Motor neuron (in vitro differentiated cells): ENCODE measurements around the gene SLC39A7. TPM values are rescaled to one million over a fixed set of nuclear protein-coding genes. Genes with fewer than 3 reads are reported as not detected.
A peak's percentile ranks its signal among the peaks of the same experiment; 100 is the strongest.

Experiments
- ATAC-seq, 8 experiments: fragments of 200-7000 bp; cut with Tn5 transposase; replicated peaks in 6 of 8; 2 replicates each; pipeline ENCODE4 v1.8.0; 2021; ENCODE audit warnings: mild to moderate bottlenecking in 8 of 8, moderate library complexity in 8 of 8
- H3K27ac ChIP-seq, 2 donors: fragments of 250-450 bp; sonication (Bioruptor Pico); 2 replicates each; pipeline ENCODE4 v1.9.0; 2021; ENCODE audit warnings: antibody characterized with exemption in 2 of 2, mild to moderate bottlenecking in 2 of 2, moderate library complexity in 1 of 2
- H3K4me1 ChIP-seq, 2 donors: fragments of 250-450 bp; sonication (Bioruptor Pico); replicated peaks in 1 of 2; 2 replicates each; pipeline ENCODE4 v1.6.1; 2021; ENCODE audit warnings: antibody characterized with exemption in 2 of 2, mild to moderate bottlenecking in 2 of 2, moderate library complexity in 1 of 2
- H3K4me3 ChIP-seq, 5 donors: fragments of 250-450 bp; sonication (Bioruptor Pico); 2 replicates each; pipeline ENCODE4 v1.9.0; 2021; ENCODE audit warnings: antibody characterized with exemption in 5 of 5, mild to moderate bottlenecking in 5 of 5, moderate library complexity in 4 of 5
- WGBS, 10 experiments: fragments of 450-650 bp; shearing (Covaris generic); methylation state at CpG; one replicate each; pipeline ENCODE4 v1.0.0; 2022; 5-methylcytosine and 5-hydroxymethylcytosine counted together
- in situ Hi-C, 9 experiments: fragments of 400-800 bp; cut with MboI; loops; one replicate each; pipeline ENCODE4 v1.15.0; 2021; ENCODE audit warnings: low sequenced_read_pairs in 9 of 9, low pct_unique_long_range_greater_than_20kb in 2 of 9; ENCODE audit not compliant: unreplicated experiment in 9 of 9
- total RNA-seq, 8 experiments: library from RNA; unstranded; fragments of 300-600 nt; gene quantifications; 2 replicates each; pipeline versions ENCODE4 v1.2.3 to v1.2.4, GENCODE V29; 2022

The SLC39A7 gene
- total RNA-seq, 8 experiments from 2014 or later = 69.2 to 143 (median 132) TPM

- in situ Hi-C loops = no loop called here
- peak in 3 of 8 experiments; percentile 46 to 69 (median 53) for ATAC-seq
- H3K4me1 ChIP-seq = no peaks in the 10 kb centered on the region
- 11% methylated on average over 1 of the region's 16 CpGs; no CpG with 5 or more reads in 9 of the 10 experiments for WGBS, 10 experiments
- no peak overlapping the region for H3K4me3 ChIP-seq
- H3K27ac ChIP-seq = no peak overlapping the region
These were observed 27.8 kb upstream of the SLC39A7 start for GRCh38 chr6:33172688-33173534.

- H3K27ac ChIP-seq = no peak overlapping the region
- H3K4me3 ChIP-seq = no peak overlapping the region
- no peaks in the 10 kb centered on the region for H3K4me1 ChIP-seq
- ATAC-seq = no peak
- no CpG with 5 or more reads among the region's 11 CpGs for WGBS, 10 experiments
- in situ Hi-C loops = no loop called here
These were observed 27.0 kb upstream of the SLC39A7 start for GRCh38 chr6:33173535-33174180.

GRCh38 chr6:33174784-33175183, 25.9 kb upstream of the SLC39A7 start:
- Histone ChIP-seq H3K4me1 (no peaks in the 10 kb centered on the region), H3K4me3 (no peak overlapping the region), H3K27ac (no peak overlapping the region)
- 17 to 67% methylated on average over 1 of the region's 4 CpGs; no CpG with 5 or more reads in 8 of the 10 experiments for WGBS, 10 experiments
- in situ Hi-C loops = no loop called here
- ATAC-seq = no peak

- H3K4me1 ChIP-seq = no peaks in the 10 kb centered on the region
- in situ Hi-C loops = no loop called here
- 38 to 83% (median 64%) methylated on average over 1 to 5 of the region's 10 CpGs; no CpG with 5 or more reads in 3 of the 10 experiments for WGBS, 10 experiments
- H3K4me3 ChIP-seq = no peak overlapping the region
- no peak overlapping the region for H3K27ac ChIP-seq
- no peak for ATAC-seq
These were observed 25.1 kb upstream of the SLC39A7 start for GRCh38 chr6:33175436-33176069.

- ATAC-seq = no peak
- Histone ChIP-seq H3K4me3 (no peak overlapping the region), H3K27ac (no peak overlapping the region), H3K4me1 (no peaks in the 10 kb centered on the region)
- 0 to 88% (median 80%) methylated on average over 1 to 6 of the region's 7 CpGs; no CpG with 5 or more reads in 5 of the 10 experiments for WGBS, 10 experiments
- in situ Hi-C loops = no loop called here
These were observed 23.8 kb upstream of the SLC39A7 start for GRCh38 chr6:33176906-33177305.

GRCh38 chr6:33177552-33178446, 22.9 kb upstream of the SLC39A7 start:
- no peak overlapping the region for H3K4me3 ChIP-seq
- H3K4me1 ChIP-seq = no peaks in the 10 kb centered on the region
- in situ Hi-C loops = no loop called here
- no peak overlapping the region for H3K27ac ChIP-seq
- peak in 3 of 8 experiments; percentile 36 to 86 (median 41) for ATAC-seq
- 40 to 100% (median 80%) methylated on average over 1 to 4 of the region's 19 CpGs; no CpG with 5 or more reads in 3 of the 10 experiments for WGBS, 10 experiments

- Histone ChIP-seq H3K4me1 (no peaks in the 10 kb centered on the region), H3K4me3 (no peak overlapping the region), H3K27ac (no peak overlapping the region)
- in situ Hi-C loops = no loop called here
- 100% methylated on average over 1 of the region's 10 CpGs; no CpG with 5 or more reads in 9 of the 10 experiments for WGBS, 10 experiments
- no peak for ATAC-seq
These were observed 21.8 kb upstream of the SLC39A7 start for GRCh38 chr6:33178755-33179475.

- no peak overlapping the region for H3K27ac ChIP-seq
- in situ Hi-C loops = no loop called here
- WGBS, 10 experiments = 57 to 100% (median 64%) methylated on average over 1 to 3 of the region's 7 CpGs; no CpG with 5 or more reads in 5 of the 10 experiments
- no peaks in the 10 kb centered on the region for H3K4me1 ChIP-seq
- H3K4me3 ChIP-seq = no peak overlapping the region
- no peak for ATAC-seq
These were observed 19.5 kb upstream of the SLC39A7 start for GRCh38 chr6:33181141-33181540.

GRCh38 chr6:33183071-33183683, 17.5 kb upstream of the SLC39A7 start:
- Histone ChIP-seq H3K27ac (no peak overlapping the region), H3K4me3 (no peak overlapping the region), H3K4me1 (no peaks in the 10 kb centered on the region)
- ATAC-seq = no peak
- 50 to 86% (median 73%) methylated on average over 1 to 5 of the region's 5 CpGs for WGBS, 10 experiments
- in situ Hi-C loops = no loop called here

GRCh38 chr6:33185190-33185589, 15.5 kb upstream of the SLC39A7 start:
- no peak for ATAC-seq
- in situ Hi-C loops = no loop called here
- WGBS, 10 experiments = no CpG with 5 or more reads among the region's 9 CpGs
- Histone ChIP-seq H3K4me3 (no peak overlapping the region), H3K4me1 (no peaks in the 10 kb centered on the region), H3K27ac (no peak overlapping the region)

GRCh38 chr6:33185654-33186187, 14.9 kb upstream of the SLC39A7 start:
- in situ Hi-C loops = no loop called here
- ATAC-seq = no peak
- Histone ChIP-seq H3K4me1 (no peaks in the 10 kb centered on the region), H3K4me3 (no peak overlapping the region), H3K27ac (no peak overlapping the region)
- WGBS, 10 experiments = no CpG with 5 or more reads among the region's 4 CpGs
